HepG2 (cell line): Measurements from ENCODE around the gene DLL1. TPM values are rescaled to one million over a fixed set of nuclear protein-coding genes. Genes with fewer than 3 reads are reported as not detected.

ENCODE experiments used
- ATAC-seq: fragments of 200-7000 bp; cut with Tn5 transposase; 3 replicates; pipeline ENCODE4 v1.9.1; 2020; ENCODE audit warnings: mild to moderate bottlenecking, moderate library complexity
- BruUV-seq: library from RNA; stranded (reverse); fragments of 400-500 nt; replicated peaks from 2 replicates; lab custom pipeline; 2021; lab: Mats Ljungman, UMichigan
- CTCF ChIA-PET: fragments of 300-600 bp; formaldehyde crosslinking; extraction: SDS; loops from one replicate; lab custom pipeline; 2021; ENCODE audit warnings: low total read pairs, inconsistent platforms, low intra/inter-chr PET ratio; lab: Yijun Ruan, JAX
- POLR2A ChIA-PET: fragments of 350-600 bp; sonication (Branson Sonifier 250); formaldehyde crosslinking; loops from one replicate; lab custom pipeline; 2020; ENCODE audit warnings: antibody characterized with exemption, inconsistent platforms; lab: Yijun Ruan, JAX
- DNase-seq: peaks from one replicate; pipeline ENCODE4 v3.0.0-alpha.2; 2015; ENCODE audit warnings: low spot score
- FAIRE-seq: peaks from 3 replicates; lab custom pipeline; 2011; peaks lifted over from hg19 to GRCh38; lab: Jason Lieb, UNC
- H2AFZ ChIP-seq: one replicate; pipeline ENCODE4 v1.6.1; 2011; ENCODE audit warnings: low read length, inconsistent platforms
- H3K27ac ChIP-seq: fragments of 300-600 bp; 3 replicates; pipeline ENCODE4 v1.8.0; 2011; ENCODE audit warnings: mixed run types, mild to moderate bottlenecking, mixed read lengths, low read length, inconsistent platforms; ENCODE audit not compliant: insufficient read depth; ENCODE audit errors: extremely low read length
- H3K27me3 ChIP-seq, 2 experiments: fragments of 200-600 bp in 1 of 2; 2 replicates in 1 of 2; 3 replicates in 1 of 2; pipeline versions ENCODE4 v1.6.0 to v1.8.0; 2011; ENCODE audit warnings: low read length in 2 of 2, mild to moderate bottlenecking in 2 of 2, moderate library complexity in 2 of 2, inconsistent platforms in 1 of 2; ENCODE audit not compliant: insufficient read depth in 2 of 2, control insufficient read depth in 1 of 2
- H3K36me3 ChIP-seq, 2 experiments: fragments of 200-600 bp in 1 of 2; replicated peaks in 1 of 2; 2 replicates in 1 of 2; 3 replicates in 1 of 2; pipeline versions ENCODE4 v1.5.1 to v1.8.0; 2011; ENCODE audit warnings: low read length in 2 of 2, inconsistent platforms in 1 of 2; ENCODE audit not compliant: insufficient read depth in 2 of 2, control insufficient read depth in 1 of 2
- H3K4me1 ChIP-seq: 2 replicates; pipeline ENCODE4 v1.5.1; 2012; ENCODE audit warnings: low read length, inconsistent platforms; ENCODE audit not compliant: insufficient read depth
- H3K4me2 ChIP-seq: 2 replicates; pipeline ENCODE4 v1.6.0; 2011; ENCODE audit warnings: low read depth, low read length, inconsistent platforms
- H3K4me3 ChIP-seq, 3 experiments: fragments of 200-600 bp in 1 of 3; sonication (generic), shearing (Covaris generic) in 1 of 3; replicated peaks in 1 of 3; 2 replicates each; pipeline ENCODE4 v1.5.1; 2011 to 2016; ENCODE audit warnings: low read length in 3 of 3, inconsistent platforms in 2 of 3, low read depth in 2 of 3, mild to moderate bottlenecking in 2 of 3, control low read depth in 1 of 3, mixed read lengths in 1 of 3; ENCODE audit not compliant: insufficient read depth in 1 of 3
- H3K79me2 ChIP-seq: one replicate; pipeline ENCODE4 v1.6.1; 2011; ENCODE audit warnings: low read length, inconsistent platforms; ENCODE audit not compliant: insufficient read depth
- H3K9ac ChIP-seq: 2 replicates; pipeline ENCODE4 v1.6.0; 2011; ENCODE audit warnings: mild to moderate bottlenecking, low read depth, low read length, inconsistent platforms; ENCODE audit not compliant: insufficient read depth
- H3K9me3 ChIP-seq: 2 replicates; pipeline ENCODE4 v1.5.1; 2012; ENCODE audit warnings: mild to moderate bottlenecking, low read length
- H4K20me1 ChIP-seq: 2 replicates; pipeline ENCODE4 v1.6.0; 2011; ENCODE audit warnings: inconsistent platforms, mild to moderate bottlenecking, low read length, moderate library complexity; ENCODE audit not compliant: insufficient read depth
- CTCF ChIP-seq: sonication (generic); formaldehyde crosslinking; IDR thresholded peaks from 2 replicates; pipeline ENCODE4 v1.5.0; 2020; ENCODE audit warnings: mild to moderate bottlenecking, missing genetic modification reagents, moderate library complexity
- JARID2 ChIP-seq: sonication (generic); formaldehyde crosslinking; IDR thresholded peaks from 2 replicates; pipeline ENCODE4 v1.8.1; 2023; ENCODE audit warnings: missing genetic modification reagents, inconsistent platforms; ENCODE audit not compliant: insufficient replicate concordance
- ZKSCAN1 ChIP-seq: fragments of 150-350 bp; IDR thresholded peaks from 2 replicates; pipeline ENCODE4 v1.6.1; 2014; ENCODE audit warnings: low read length
- ZNF207 ChIP-seq: fragments of 450-650 bp; IDR thresholded peaks from 2 replicates; pipeline ENCODE4 v1.6.1; 2016; ENCODE audit warnings: antibody characterized with exemption, borderline replicate concordance
- ZNF710 ChIP-seq: sonication (generic); formaldehyde crosslinking; IDR thresholded peaks from 2 replicates; pipeline ENCODE4 v1.5.0; 2020; ENCODE audit warnings: mild to moderate bottlenecking, missing genetic modification reagents, borderline replicate concordance
- WGBS: methylation state at CpG from one replicate; pipeline ENCODE4 v1.1.6; 2017; ENCODE audit warnings: low lambda C conversion rate; 5-methylcytosine and 5-hydroxymethylcytosine counted together
- in situ Hi-C: cut with HindIII; loops from 2 replicates; pipeline ENCODE4 v1.10.0; 2017; ENCODE audit warnings: low pct_unique_long_range_greater_than_20kb; ENCODE audit not compliant: extremely low pct_ligation_motif_present
- intact Hi-C: fragments of 100-400 bp; cut with micrococcal nuclease; formaldehyde crosslinking; loops from one replicate; pipeline ENCODE4 v1.10.0; 2022; ENCODE audit not compliant: unreplicated experiment
- polyA plus RNA-seq, 8 experiments: library from polyadenylated mRNA; depleted of rRNA in 3 of 8; stranded (reverse) in 7 of 8; unstranded in 1 of 8; fragments of >200 nt; fragmentation: Illumina TruSeq in 4 of 8; extraction: Trizol in 4 of 8; gene quantifications; 2 replicates each; pipeline versions ENCODE4 v1.2.1 to v1.2.3, GENCODE V29; 2011 to 2016; ENCODE audit warnings: low read depth in 4 of 8, missing spikeins in 1 of 8, mixed read lengths in 1 of 8; ENCODE audit not compliant: insufficient read depth in 1 of 8
- total RNA-seq, 5 experiments: library from RNA; depleted of rRNA; stranded (reverse); fragments of >200 nt; fragmentation: Illumina TruSeq; extraction: Trizol; gene quantifications; 2 replicates each; pipeline ENCODE4 v1.2.3, GENCODE V29; 2016; ENCODE audit warnings: low read depth in 1 of 5

DLL1 gene
- total and polyA plus RNA-seq, 2 of the 13 experiments (the other 11 are each of a cell fraction or from before 2014, with no cell fraction given) = not detected

- TF ChIP-seq ZNF710 (CRISPR knock-in tag) = no peak
- TF ChIP-seq ZNF207 = no peak
- TF ChIP-seq ZKSCAN1 = no peak
- TF ChIP-seq, all 625 proteins: peak for 0
Measured at GRCh38 chr6:170261643-170262488, 29.0 kb downstream of the DLL1 start (continued).

GRCh38 chr6:170260686-170261085 lies 30.2 kb downstream of the DLL1 start:
- H3K79me2 ChIP-seq = no peaks in the 10 kb centered on the region
- peaks cover 4% of the 10 kb centered on the region for H3K4me1 ChIP-seq
- H3K36me3 ChIP-seq = no peaks in the 10 kb centered on the region
- H4K20me1 ChIP-seq = no peaks in the 10 kb centered on the region
- CTCF ChIA-PET = no interaction called here
- DNase-seq (no peak), ATAC-seq (peak; percentile 84), FAIRE-seq (peak; percentile 59)
- H2AFZ ChIP-seq = no peak overlapping the region
- H3K9me3 ChIP-seq = no peaks in the 10 kb centered on the region
- intact Hi-C loops = no loop called here
- POLR2A ChIA-PET = no interaction called here
- no peak overlapping the region for H3K4me2 ChIP-seq
- no peak overlapping the region for H3K9ac ChIP-seq
- peaks cover 13 to 79% of the 10 kb centered on the region in 2 experiments for H3K27me3 ChIP-seq
- WGBS = 10% methylated on average over 7 of the region's 7 CpGs
- H3K27ac ChIP-seq = no peak overlapping the region
- BruUV-seq = no TSS peak
- H3K4me3 ChIP-seq = no peak overlapping the region
- in situ Hi-C loops = no loop called here
- TF ChIP-seq CTCF (CRISPR knock-in tag) (peak; percentile 23; the same call in 1 of the 2 replicates), JARID2 (no peak)
- TF ChIP-seq, all 625 proteins: peak for 1
